A673 (cell line): ENCODE measurements around the gene EFCAB6. TPM values are rescaled to one million over a fixed set of nuclear protein-coding genes. Genes with fewer than 3 reads are reported as not detected.

Source experiments
- BruUV-seq: library from RNA; stranded (reverse); fragments of 400-500 nt; replicated peaks from 2 replicates; lab custom pipeline; 2021; lab: Mats Ljungman, UMichigan
- CTCF ChIA-PET: fragments of 300-600 bp; sonication (Branson Sonifier 250); formaldehyde crosslinking; loops from one replicate; lab custom pipeline; 2022; ENCODE audit warnings: antibody characterized with exemption; lab: Charles Lee
- POLR2A ChIA-PET: fragments of 300-600 bp; sonication (Branson Sonifier 250); formaldehyde crosslinking; loops from one replicate; lab custom pipeline; 2022; ENCODE audit warnings: antibody characterized with exemption; ENCODE audit not compliant: low non-redundant PET; lab: Charles Lee
- DNase-seq: peaks from one replicate; pipeline ENCODE4 v3.0.0-alpha.2; 2015; ENCODE audit warnings: low spot score
- H3K27ac ChIP-seq: fragments of 200-600 bp; sonication (generic); 2 replicates; pipeline ENCODE4 v1.5.1; 2016; ENCODE audit warnings: mixed run types, low read depth, mild to moderate bottlenecking, mixed read lengths, antibody characterized with exemption, low read length; ENCODE audit not compliant: poor library complexity, severe bottlenecking
- H3K27me3 ChIP-seq: fragments of 200-600 bp; sonication (generic); replicated peaks from 2 replicates; pipeline ENCODE4 v1.6.1; 2017; ENCODE audit warnings: mixed run types, low read depth, mild to moderate bottlenecking, mixed read lengths, antibody characterized with exemption, low read length; ENCODE audit not compliant: insufficient read depth, poor library complexity
- H3K36me3 ChIP-seq: fragments of 200-600 bp; sonication (generic); 2 replicates; pipeline ENCODE4 v1.6.1; 2016; ENCODE audit warnings: mixed run types, mild to moderate bottlenecking, mixed read lengths, antibody characterized with exemption, low read length; ENCODE audit not compliant: insufficient read depth, poor library complexity, severe bottlenecking
- H3K4me1 ChIP-seq: fragments of 200-600 bp; sonication (generic); 2 replicates; pipeline ENCODE4 v1.6.1; 2017; ENCODE audit warnings: mixed run types, mild to moderate bottlenecking, mixed read lengths, antibody characterized with exemption, low read length; ENCODE audit not compliant: insufficient read depth, poor library complexity, severe bottlenecking
- H3K4me3 ChIP-seq: fragments of 200-600 bp; sonication (generic); 2 replicates; pipeline ENCODE4 v1.5.1; 2016; ENCODE audit warnings: low read depth, mixed run types, mild to moderate bottlenecking, mixed read lengths, low read length; ENCODE audit not compliant: poor library complexity, severe bottlenecking
- H3K9me3 ChIP-seq: fragments of 200-600 bp; sonication (generic); 2 replicates; pipeline ENCODE4 v1.6.1; 2016; ENCODE audit warnings: mixed run types, low read depth, mild to moderate bottlenecking, mixed read lengths, antibody characterized with exemption, low read length; ENCODE audit not compliant: poor library complexity, severe bottlenecking
- EZH2 ChIP-seq: fragments of 200-600 bp; sonication (generic); IDR thresholded peaks from 2 replicates; pipeline ENCODE4 v1.6.1; 2017; ENCODE audit warnings: borderline replicate concordance, low read depth, mild to moderate bottlenecking, mixed read lengths, antibody characterized with exemption, low read length; ENCODE audit not compliant: poor library complexity, severe bottlenecking
- intact Hi-C: fragments of 100-400 bp; cut with micrococcal nuclease; formaldehyde crosslinking; loops from one replicate; pipeline ENCODE4 v1.10.0; 2022; ENCODE audit not compliant: unreplicated experiment
- total RNA-seq: library from RNA; stranded (reverse); gene quantifications from 2 replicates; pipeline ENCODE4 v1.2.3, GENCODE V29; 2021
- TF ChIP-seq, protein P1 (sequence below): fragments of 300-800, 200-600 bp; sonication (generic); conservative IDR thresholded peaks from 2 replicates; pipeline ENCODE4 v1.5.1; 2017; ENCODE audit warnings: low read depth, mild to moderate bottlenecking, antibody characterized with exemption, low read length, moderate library complexity, mixed read lengths

EFCAB6 gene
- total RNA-seq, 1 experiment from 2014 or later, result 0.41 TPM

DNA sequence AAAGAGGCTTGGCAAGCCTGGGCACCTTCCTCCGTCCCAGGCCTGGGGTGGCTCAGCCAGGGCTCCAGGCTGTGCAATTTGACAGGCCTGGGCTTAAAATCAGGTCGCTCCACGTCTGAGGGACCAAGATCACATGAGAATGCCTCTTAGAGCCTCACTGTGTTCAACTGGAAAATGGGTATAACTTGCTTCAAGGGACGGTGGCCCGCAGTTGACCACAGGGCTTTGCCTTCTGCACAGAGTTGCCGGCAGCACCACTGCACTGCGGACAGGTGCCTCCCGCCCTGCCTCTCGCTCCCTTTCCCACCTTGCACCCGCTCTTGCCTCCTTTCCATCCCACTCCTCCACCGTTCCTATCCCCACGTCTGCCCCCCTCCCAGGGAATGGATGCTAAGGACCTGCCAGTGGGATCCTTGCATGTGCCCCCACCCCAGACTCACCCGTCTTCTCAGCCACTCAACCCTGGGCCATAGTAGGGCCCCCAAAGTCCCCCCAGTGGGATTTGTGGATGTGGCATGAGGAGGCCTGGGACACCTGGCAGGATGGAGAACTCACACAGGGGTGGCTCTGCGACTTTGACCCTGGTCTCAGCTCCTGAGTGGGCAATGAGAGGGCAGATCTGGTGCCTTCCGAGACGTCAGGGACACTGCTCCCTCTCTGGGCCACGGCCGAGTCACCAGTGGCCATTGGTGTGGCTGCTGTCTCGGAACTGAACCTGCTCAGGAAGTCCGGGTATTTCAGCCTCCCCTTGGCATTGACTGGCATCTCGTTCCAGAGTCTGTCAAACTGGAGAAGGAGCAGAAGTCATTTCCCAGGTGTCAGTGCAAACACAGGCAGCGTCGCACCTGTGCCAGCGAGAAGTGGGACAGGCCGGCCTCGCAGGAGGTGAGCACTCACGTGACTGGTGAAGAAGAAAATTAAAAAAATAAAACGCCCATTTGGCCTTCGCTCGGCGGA is 272.3 kb downstream of the EFCAB6 start:
- peaks cover 10% of the 10 kb centered on the region for H3K4me1 ChIP-seq
- intact Hi-C loops, result no loop called here
- H3K9me3 ChIP-seq, result no peaks in the 10 kb centered on the region
- no peak overlapping the region for H3K27ac ChIP-seq
- ChIA-PET POLR2A (no interaction called here), CTCF (no interaction called here)
- no peak overlapping the region for H3K4me3 ChIP-seq
- H3K36me3 ChIP-seq, result no peaks in the 10 kb centered on the region
- DNase-seq, result no peak
- no peaks in the 10 kb centered on the region for H3K27me3 ChIP-seq
- TF ChIP-seq, protein P1, sequence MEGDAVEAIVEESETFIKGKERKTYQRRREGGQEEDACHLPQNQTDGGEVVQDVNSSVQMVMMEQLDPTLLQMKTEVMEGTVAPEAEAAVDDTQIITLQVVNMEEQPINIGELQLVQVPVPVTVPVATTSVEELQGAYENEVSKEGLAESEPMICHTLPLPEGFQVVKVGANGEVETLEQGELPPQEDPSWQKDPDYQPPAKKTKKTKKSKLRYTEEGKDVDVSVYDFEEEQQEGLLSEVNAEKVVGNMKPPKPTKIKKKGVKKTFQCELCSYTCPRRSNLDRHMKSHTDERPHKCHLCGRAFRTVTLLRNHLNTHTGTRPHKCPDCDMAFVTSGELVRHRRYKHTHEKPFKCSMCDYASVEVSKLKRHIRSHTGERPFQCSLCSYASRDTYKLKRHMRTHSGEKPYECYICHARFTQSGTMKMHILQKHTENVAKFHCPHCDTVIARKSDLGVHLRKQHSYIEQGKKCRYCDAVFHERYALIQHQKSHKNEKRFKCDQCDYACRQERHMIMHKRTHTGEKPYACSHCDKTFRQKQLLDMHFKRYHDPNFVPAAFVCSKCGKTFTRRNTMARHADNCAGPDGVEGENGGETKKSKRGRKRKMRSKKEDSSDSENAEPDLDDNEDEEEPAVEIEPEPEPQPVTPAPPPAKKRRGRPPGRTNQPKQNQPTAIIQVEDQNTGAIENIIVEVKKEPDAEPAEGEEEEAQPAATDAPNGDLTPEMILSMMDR, result no peak
- TF ChIP-seq EZH2, result no peak
- BruUV-seq, result no TSS peak

DNA sequence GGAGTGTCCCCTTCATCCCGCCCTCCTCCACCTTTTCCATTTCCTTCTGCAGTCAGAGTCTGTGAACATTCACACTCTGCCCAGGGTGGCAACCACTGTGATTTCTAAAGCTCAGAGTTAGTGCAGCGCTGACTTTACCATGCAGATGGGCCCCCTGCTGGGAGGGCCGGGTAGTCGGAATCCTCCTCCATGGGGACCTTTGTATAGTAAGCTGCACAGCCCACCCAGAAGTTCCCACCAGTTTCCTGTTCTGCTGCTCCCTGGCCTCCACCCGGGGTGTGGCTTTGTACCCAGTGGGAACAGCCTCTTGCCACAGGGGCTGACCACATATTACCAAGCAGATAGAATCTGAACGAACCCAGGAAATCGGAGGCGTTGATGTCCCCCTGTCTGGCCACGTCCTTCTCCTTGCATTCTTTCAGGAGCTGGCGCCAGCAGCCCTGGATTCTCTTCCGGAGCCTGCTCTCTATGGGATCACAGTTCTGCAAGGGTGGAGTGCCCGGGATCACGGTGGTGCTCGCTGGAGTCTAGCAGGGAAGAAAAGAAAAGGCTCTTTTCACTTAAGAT is 275.0 kb downstream of the EFCAB6 start:
- Histone ChIP-seq H3K27ac (no peak overlapping the region), H3K4me3 (no peak overlapping the region), H3K4me1 (peaks cover 10% of the 10 kb centered on the region), H3K27me3 (no peaks in the 10 kb centered on the region), H3K36me3 (no peaks in the 10 kb centered on the region), H3K9me3 (no peaks in the 10 kb centered on the region)
- TF ChIP-seq, protein P1, result no peak
- no peak for TF ChIP-seq EZH2
- CTCF ChIA-PET, result no interaction called here
- POLR2A ChIA-PET, result no interaction called here
- intact Hi-C loops, result no loop called here
- no TSS peak for BruUV-seq
- peak; percentile 77 for DNase-seq

DNA sequence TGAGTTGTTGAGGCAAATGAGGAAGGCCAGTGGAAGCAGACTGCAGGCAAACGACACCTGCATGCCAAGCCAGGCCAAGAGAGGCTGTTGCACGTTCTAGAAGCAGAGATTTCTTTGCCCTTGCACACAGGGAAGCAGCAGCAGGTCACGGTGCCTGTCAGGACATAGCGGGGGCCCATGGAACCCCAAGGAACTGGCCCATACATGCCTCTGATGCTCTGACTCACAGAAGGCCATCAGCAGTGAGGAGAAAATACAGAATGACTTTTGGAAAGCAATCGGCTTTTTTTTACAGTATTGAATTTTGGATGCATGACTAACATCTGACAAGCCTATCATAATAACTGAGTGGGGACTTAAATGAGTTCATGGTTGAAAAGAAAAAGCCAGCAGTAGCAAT is 276.4 kb downstream of the EFCAB6 start:
- H3K4me3 ChIP-seq, result no peak overlapping the region
- no peaks in the 10 kb centered on the region for H3K9me3 ChIP-seq
- TF ChIP-seq EZH2, result no peak
- TF ChIP-seq, protein P1, result no peak
- H3K4me1 ChIP-seq, result peaks cover 9% of the 10 kb centered on the region
- ChIA-PET CTCF (no interaction called here), POLR2A (no interaction called here)
- no peaks in the 10 kb centered on the region for H3K27me3 ChIP-seq
- no peak for DNase-seq
- H3K36me3 ChIP-seq, result no peaks in the 10 kb centered on the region
- no TSS peak for BruUV-seq
- intact Hi-C loops, result no loop called here
- H3K27ac ChIP-seq, result no peak overlapping the region
